B cell (primary cell): ENCODE results near the gene ARHGAP26. TPM values are rescaled to one million over a fixed set of nuclear protein-coding genes. Genes with fewer than 3 reads are reported as not detected.
A peak's percentile ranks its signal among the peaks of the same experiment; 100 is the strongest.
"Not testable (repeated sequence)": the region's sequence is repeated elsewhere in the genome, so short reads cannot be mapped to it uniquely, and the experiment has no call there.

Experiments used
- ATAC-seq: fragments of 200-7000 bp; cut with Tn5 transposase; one replicate; pipeline ENCODE4 v1.10.0; 2021; ENCODE audit warnings: low read depth, mild to moderate bottlenecking, moderate number of reproducible peaks, moderate library complexity
- CTCF ChIA-PET: fragments of 350-600 bp; sonication (Branson Sonifier 250); formaldehyde crosslinking; loops from one replicate; lab custom pipeline; 2021; ENCODE audit warnings: antibody characterized with exemption, inconsistent platforms; lab: Charles Lee
- POLR2A ChIA-PET: fragments of 350-600 bp; sonication (Branson Sonifier 250); formaldehyde crosslinking; loops from one replicate; lab custom pipeline; 2021; ENCODE audit warnings: antibody characterized with exemption; lab: Charles Lee
- DNase-seq: peaks from one replicate; pipeline ENCODE4 v3.0.0; 2013
- H2AFZ ChIP-seq: 2 replicates; pipeline ENCODE4 v1.6.1; 2012; ENCODE audit warnings: mild to moderate bottlenecking, low read depth, low read length; ENCODE audit not compliant: insufficient read depth, poor library complexity, severe bottlenecking
- H3K27ac ChIP-seq, 2 donors: 1 replicate in 1 of 2; 2 replicates in 1 of 2; pipeline ENCODE4 v1.5.1; 2012 to 2013; ENCODE audit warnings: low read length in 2 of 2, mild to moderate bottlenecking in 2 of 2, moderate library complexity in 1 of 2
- H3K27me3 ChIP-seq, 4 experiments: fragments of 200-600 bp in 1 of 4; sonication (generic) in 1 of 4; replicated peaks in 1 of 4; 1 replicate in 2 of 4; 2 replicates in 2 of 4; pipeline versions ENCODE4 v1.6.1 to v1.7.0; 2013 to 2016; ENCODE audit warnings: low read length in 3 of 4, mild to moderate bottlenecking in 2 of 4, mixed read lengths in 1 of 4, moderate library complexity in 1 of 4; ENCODE audit not compliant: insufficient read depth in 4 of 4, control insufficient read depth in 3 of 4; ENCODE audit errors: control extremely low read depth in 1 of 4
- H3K36me3 ChIP-seq, 2 experiments: replicated peaks in 1 of 2; 1 replicate in 1 of 2; 2 replicates in 1 of 2; pipeline versions ENCODE4 v1.6.1 to v1.7.1; 2013; ENCODE audit warnings: low read length in 1 of 2; ENCODE audit not compliant: insufficient read depth in 2 of 2, control insufficient read depth in 1 of 2; ENCODE audit errors: control extremely low read depth in 1 of 2, extremely low read depth in 1 of 2
- H3K4me1 ChIP-seq, 2 donors: fragments of 200-600 bp in 1 of 2; sonication (generic) in 1 of 2; 1 replicate in 1 of 2; 2 replicates in 1 of 2; pipeline versions ENCODE4 v1.5.1 to v1.6.1; 2013 to 2017; ENCODE audit warnings: low read length in 2 of 2; ENCODE audit not compliant: control insufficient read depth in 2 of 2, insufficient read depth in 2 of 2
- H3K4me2 ChIP-seq: replicated peaks from 2 replicates; pipeline ENCODE3; 2012; ENCODE audit warnings: mild to moderate bottlenecking, low read depth, low read length; ENCODE audit not compliant: poor library complexity, severe bottlenecking
- H3K4me3 ChIP-seq, 5 experiments: fragments of 200-600 bp in 1 of 5; sonication (generic) in 1 of 5; 1 replicate in 3 of 5; 2 replicates in 2 of 5; pipeline versions ENCODE4 v1.5.1 to v1.7.0; 2011 to 2016; ENCODE audit warnings: low read length in 4 of 5, mild to moderate bottlenecking in 4 of 5, low read depth in 2 of 5, control low read depth in 1 of 5, moderate library complexity in 1 of 5; ENCODE audit not compliant: insufficient read depth in 1 of 5; ENCODE audit errors: control extremely low read depth in 1 of 5, extremely low read depth in 1 of 5
- H3K79me2 ChIP-seq: fragments of 200-600 bp; sonication (generic); one replicate; pipeline ENCODE4 v1.6.0; 2016; ENCODE audit warnings: low read length; ENCODE audit not compliant: control insufficient read depth, insufficient read depth
- H3K9ac ChIP-seq: fragments of 200-600 bp; sonication (generic); 2 replicates; pipeline ENCODE4 v1.6.1; 2017; ENCODE audit warnings: mild to moderate bottlenecking, low read length, moderate library complexity
- H3K9me3 ChIP-seq, 3 donors: one replicate each; pipeline versions ENCODE4 v1.6.1 to v1.7.1; 2013; ENCODE audit warnings: low read length in 2 of 3; ENCODE audit not compliant: control insufficient read depth in 2 of 3, insufficient read depth in 1 of 3; ENCODE audit errors: control extremely low read depth in 1 of 3
- H4K20me1 ChIP-seq: 2 replicates; pipeline ENCODE4 v1.6.0; 2012; ENCODE audit warnings: mild to moderate bottlenecking, low read length; ENCODE audit not compliant: insufficient read depth, control insufficient read depth, poor library complexity, severe bottlenecking
- H3K27ac Mint-ChIP-seq: one replicate; pipeline ENCODE4 v1.8.0; 2021; ENCODE audit warnings: mixed read lengths
- H3K27me3 Mint-ChIP-seq: one replicate; pipeline ENCODE4 v1.8.0; 2021; ENCODE audit warnings: mixed read lengths
- H3K4me1 Mint-ChIP-seq: one replicate; pipeline ENCODE4 v1.8.0; 2021; ENCODE audit warnings: mixed read lengths
- H3K4me3 Mint-ChIP-seq: one replicate; pipeline ENCODE4 v1.8.0; 2021; ENCODE audit warnings: mixed read lengths
- H3K9me3 Mint-ChIP-seq: one replicate; pipeline ENCODE4 v1.8.0; 2022; ENCODE audit warnings: mixed read lengths; ENCODE audit not compliant: insufficient read depth
- CTCF ChIP-seq: fragments of 200-600 bp; IDR thresholded peaks from one replicate; pipeline ENCODE4 v1.8.0; 2022; ENCODE audit warnings: antibody characterized with exemption, mild to moderate bottlenecking
- EZH2 ChIP-seq: IDR thresholded peaks from 2 replicates; pipeline ENCODE4 v1.6.1; 2012; ENCODE audit warnings: borderline replicate concordance, low read depth, mild to moderate bottlenecking, moderate library complexity, low read length; ENCODE audit not compliant: insufficient read depth, poor library complexity, severe bottlenecking
- WGBS: methylation state at CpG from one replicate; pipeline ENCODE4 v1.1.5; 2013; ENCODE audit warnings: missing lambda C conversion rate; ENCODE audit not compliant: insufficient coverage; 5-methylcytosine and 5-hydroxymethylcytosine counted together
- intact Hi-C: fragments of 100-400 bp; cut with micrococcal nuclease; formaldehyde crosslinking; loops from one replicate; pipeline ENCODE4 v1.10.0; 2022
- polyA plus RNA-seq: library from polyadenylated mRNA; depleted of rRNA; stranded (reverse); fragments of >200 nt; gene quantifications from 2 replicates; pipeline ENCODE4 v1.2.3, GENCODE V29; 2012
- total RNA-seq, 2 donors: library from RNA; stranded (reverse); fragments of 120-200 nt in 1 of 2; gene quantifications; 1 replicate in 1 of 2; 2 replicates in 1 of 2; pipeline versions ENCODE4 v1.2.3 to v1.2.4, GENCODE V29; 2013 to 2022

The ARHGAP26 gene
- total and polyA plus RNA-seq, 2 donors (not counting 1 experiment from before 2014, with no cell fraction given) = 1.8 to 22.5 TPM

GRCh38 chr5:142997591-142997990, 227.4 kb downstream of the ARHGAP26 start:
- no peaks in the 10 kb centered on the region for H3K27me3 Mint-ChIP-seq
- ChIA-PET POLR2A (no interaction called here), CTCF (interaction anchor here (0.7 to 1.9 kb wide), 8 partner anchors 11 to 399 kb away, joined by 3 to 5 read pairs (median 3); no protein-coding TSS in a partner anchor)
- no peaks in the 10 kb centered on the region for H3K36me3 ChIP-seq
- no peaks in the 10 kb centered on the region for H3K27me3 ChIP-seq
- peak overlapping the region; percentile 11 for H3K4me3 Mint-ChIP-seq
- ATAC-seq = no peak
- H3K79me2 ChIP-seq = no peaks in the 10 kb centered on the region
- H3K27ac Mint-ChIP-seq = peak overlapping the region; percentile 47
- peaks cover 2% of the 10 kb centered on the region for H3K9me3 Mint-ChIP-seq
- no peak overlapping the region for H3K9ac ChIP-seq
- H3K4me3 ChIP-seq = no peak overlapping the region
- intact Hi-C loops = no loop called here
- H3K9me3 ChIP-seq = no peaks in the 10 kb centered on the region
- no peak overlapping the region for H3K27ac ChIP-seq
- H3K4me2 ChIP-seq = peak overlapping the region; percentile 26
- DNase-seq = no peak
- H4K20me1 ChIP-seq = no peaks in the 10 kb centered on the region
- peaks cover 52% of the 10 kb centered on the region for H3K4me1 Mint-ChIP-seq
- 17% methylated on average over 1 of the region's 1 CpG for WGBS
- H3K4me1 ChIP-seq = peaks cover 33 to 36% of the 10 kb centered on the region in 2 donors
- no peak overlapping the region for H2AFZ ChIP-seq
- TF ChIP-seq EZH2 (no peak), CTCF (no peak)

GRCh38 chr5:142998316-142999020, 228.3 kb downstream of the ARHGAP26 start:
- POLR2A ChIA-PET = interaction anchor here (0.6 kb wide), 1 partner anchor 576 kb away, joined by 7 read pairs; no protein-coding TSS in a partner anchor
- Histone ChIP-seq H3K9ac (peak overlapping the region; percentile 14), H4K20me1 (no peaks in the 10 kb centered on the region), H3K79me2 (no peaks in the 10 kb centered on the region), H3K4me3 (peak overlapping the region in 2 of 5 experiments; percentile 6 to 34), H3K27me3 (no peaks in the 10 kb centered on the region), H3K4me1 (peaks cover 42 to 45% of the 10 kb centered on the region in 2 donors), H3K27ac (peak overlapping the region; percentile 17 to 60), H3K36me3 (no peaks in the 10 kb centered on the region), H3K9me3 (no peaks in the 10 kb centered on the region), H2AFZ (peak overlapping the region; percentile 56), H3K4me2 (peak overlapping the region; percentile 58)
- intact Hi-C loops = no loop called here
- WGBS = 38% methylated on average over 4 of the region's 6 CpGs
- H3K4me3 Mint-ChIP-seq = peak overlapping the region; percentile 76
- peak; percentile 50 for DNase-seq
- TF ChIP-seq EZH2 = no peak
- TF ChIP-seq CTCF = no peak
- peak; percentile 13 for ATAC-seq
- H3K27me3 Mint-ChIP-seq = no peaks in the 10 kb centered on the region
- H3K4me1 Mint-ChIP-seq = peaks cover 61% of the 10 kb centered on the region
- peak overlapping the region; percentile 81 for H3K27ac Mint-ChIP-seq
- peaks cover 2% of the 10 kb centered on the region for H3K9me3 Mint-ChIP-seq
- CTCF ChIA-PET = interaction anchor here (0.7 to 2.2 kb wide), 7 partner anchors 10 to 827 kb away, joined by 3 to 7 read pairs (median 3); no protein-coding TSS in a partner anchor

GRCh38 chr5:143000551-143000950, 230.4 kb downstream of the ARHGAP26 start:
- intact Hi-C loops = loop anchor here (5.0 to 10.0 kb wide), 3 partner anchors 222 to 1192 kb away; no protein-coding TSS in a partner anchor
- H3K79me2 ChIP-seq, POLR2A ChIA-PET, H3K27me3 Mint-ChIP-seq, H3K4me2 ChIP-seq, H3K9me3 ChIP-seq, H3K4me3 ChIP-seq, H3K9ac ChIP-seq, H2AFZ ChIP-seq, ATAC-seq, H3K27me3 ChIP-seq, H3K9me3 Mint-ChIP-seq, H3K27ac ChIP-seq, H4K20me1 ChIP-seq, H3K4me3 Mint-ChIP-seq, DNase-seq, H3K36me3 ChIP-seq: not testable (repeated sequence)
- CTCF ChIA-PET = interaction anchor here (0.5 kb wide), 1 partner anchor 780 kb away, joined by 3 read pairs; no protein-coding TSS in a partner anchor
- Mint-ChIP-seq H3K4me1 (peaks cover 81% of the 10 kb centered on the region), H3K27ac (peak overlapping the region; percentile 75)
- WGBS = no CpG with 5 or more reads among the region's 1 CpG
- peaks cover 63 to 64% of the 10 kb centered on the region in 2 donors for H3K4me1 ChIP-seq
